Erythroblast (primary cell): ENCODE results near the gene TBC1D16.
"Not testable (repeated sequence)": the region's sequence is repeated elsewhere in the genome, so short reads cannot be mapped to it uniquely, and the experiment has no call there.

ENCODE experiments used
- DNase-seq, 2 experiments: peaks; one replicate each; lab custom pipeline; 2025; lab: John Stamatoyannopoulos, UW
- GATA1 ChIP-seq: IDR thresholded peaks from 2 replicates; pipeline ENCODE4 v1.6.1; 2011; ENCODE audit warnings: low read depth, mild to moderate bottlenecking, control low read depth, low read length, moderate library complexity
- POLR2A ChIP-seq: IDR thresholded peaks from 2 replicates; pipeline ENCODE4 v1.6.1; 2011; ENCODE audit warnings: mild to moderate bottlenecking, low read length

The TBC1D16 gene

GRCh38 chr17:80065478-80066170 is 30.0 kb upstream of the TBC1D16 start:
- TF ChIP-seq POLR2A, result no peak
- no peak for DNase-seq

- TF ChIP-seq GATA1, result no peak
- no peak for TF ChIP-seq POLR2A
- DNase-seq, result no peak
Measured at GRCh38 chr17:80064696-80065095, 29.0 kb upstream of the TBC1D16 start.

GRCh38 chr17:80063830-80064585 is 28.3 kb upstream of the TBC1D16 start:
- TF ChIP-seq GATA1, result no peak
- TF ChIP-seq POLR2A, result no peak
- DNase-seq, result peak in 1 of 2 experiments; percentile 18

GRCh38 chr17:80061421-80061820 is 25.7 kb upstream of the TBC1D16 start:
- DNase-seq, result no peak
- TF ChIP-seq POLR2A (no peak), GATA1 (no peak)

DNA sequence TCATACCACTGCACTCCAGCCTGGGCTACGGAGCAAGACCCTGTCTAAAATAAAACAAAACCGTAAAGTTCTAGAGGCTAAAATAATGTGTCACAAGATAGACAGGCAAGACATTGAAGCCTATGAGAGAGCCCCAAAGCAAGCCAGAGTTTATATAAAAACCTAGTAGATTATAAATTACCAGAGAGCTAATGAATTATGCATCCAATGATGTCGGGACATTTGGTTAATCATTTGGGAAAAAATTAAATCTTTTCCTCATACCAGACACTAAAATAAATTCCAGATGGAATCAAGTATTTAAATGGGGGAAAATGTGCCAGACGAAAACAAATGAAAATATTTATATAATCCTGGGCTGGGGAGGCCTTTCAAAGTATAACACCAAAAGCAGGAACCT is 25.0 kb upstream of the TBC1D16 start:
- TF ChIP-seq POLR2A (no peak), GATA1 (no peak)
- no peak for DNase-seq

GRCh38 chr17:80058311-80058955 is 22.8 kb upstream of the TBC1D16 start:
- DNase-seq, result no peak
- TF ChIP-seq POLR2A, result no peak
- no peak for TF ChIP-seq GATA1

DNA sequence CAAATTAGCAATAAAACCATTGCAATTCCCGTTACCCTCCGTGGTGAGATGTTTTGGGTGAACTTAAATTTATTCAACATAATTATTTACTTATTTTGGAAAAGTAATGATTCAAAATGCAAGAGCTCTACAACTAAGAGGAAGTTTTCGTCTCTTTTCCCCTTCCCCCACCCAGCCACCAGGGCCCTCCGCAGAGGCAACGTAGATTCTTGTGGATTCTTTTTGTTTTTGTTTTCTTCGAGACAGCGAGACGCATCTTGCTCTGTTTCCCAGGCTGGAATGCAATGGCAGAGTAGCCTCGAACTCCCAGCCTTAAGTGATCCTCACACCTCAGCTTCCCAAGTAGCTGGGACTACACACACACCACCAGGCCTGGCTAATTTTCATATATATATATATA is 19.9 kb upstream of the TBC1D16 start:
- DNase-seq, result no peak
- TF ChIP-seq GATA1 (no peak), POLR2A (no peak)

DNA sequence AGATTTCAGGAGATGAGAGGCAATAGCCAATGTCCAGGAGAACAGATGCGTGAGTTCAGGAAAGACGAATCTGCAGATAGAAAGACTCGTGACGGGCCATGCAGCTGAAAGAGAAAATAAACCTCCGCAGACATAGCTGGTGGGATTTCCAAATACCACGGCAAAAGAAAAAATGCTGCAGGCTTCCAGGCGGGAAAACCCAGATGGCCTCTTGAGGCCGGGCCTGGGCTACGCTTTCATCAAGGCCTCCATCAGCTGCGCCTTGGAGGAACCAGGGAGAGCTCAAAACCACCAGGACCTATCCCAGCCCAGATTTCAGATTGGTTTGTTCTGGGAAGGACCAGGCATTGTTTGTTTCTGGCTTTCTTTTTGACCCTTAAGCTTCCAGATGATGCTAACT is 17.4 kb upstream of the TBC1D16 start:
- no peak for DNase-seq
- TF ChIP-seq POLR2A, result no peak
- no peak for TF ChIP-seq GATA1

GRCh38 chr17:80051681-80052080 is 16.0 kb upstream of the TBC1D16 start:
- no peak for DNase-seq
- TF ChIP-seq GATA1 (no peak), POLR2A (no peak)

GRCh38 chr17:80050706-80051105 is 15.0 kb upstream of the TBC1D16 start:
- DNase-seq, result no peak
- TF ChIP-seq POLR2A (no peak), GATA1 (no peak)

DNA sequence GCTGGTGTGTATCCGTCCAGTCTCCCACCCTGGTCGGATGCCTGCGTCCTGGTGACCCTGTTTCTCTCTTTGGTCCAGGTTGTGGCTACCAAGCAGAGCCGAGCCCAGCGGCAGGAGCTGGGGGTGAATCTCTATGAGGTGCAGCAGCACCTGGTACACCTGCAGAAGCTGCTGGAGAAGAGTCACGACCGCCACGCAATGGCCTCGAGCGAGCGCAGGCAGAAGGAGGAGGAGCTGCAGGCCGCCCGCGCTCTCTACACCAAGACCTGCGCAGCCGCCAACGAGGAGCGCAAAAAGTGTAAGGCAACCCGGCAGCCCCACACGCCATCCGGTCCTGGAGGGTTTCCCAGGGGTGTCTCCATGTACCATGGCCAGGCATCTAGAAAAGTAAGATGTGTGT is 14.3 kb upstream of the TBC1D16 start:
- DNase-seq, result no peak
- TF ChIP-seq POLR2A, result no peak
- no peak for TF ChIP-seq GATA1

DNA sequence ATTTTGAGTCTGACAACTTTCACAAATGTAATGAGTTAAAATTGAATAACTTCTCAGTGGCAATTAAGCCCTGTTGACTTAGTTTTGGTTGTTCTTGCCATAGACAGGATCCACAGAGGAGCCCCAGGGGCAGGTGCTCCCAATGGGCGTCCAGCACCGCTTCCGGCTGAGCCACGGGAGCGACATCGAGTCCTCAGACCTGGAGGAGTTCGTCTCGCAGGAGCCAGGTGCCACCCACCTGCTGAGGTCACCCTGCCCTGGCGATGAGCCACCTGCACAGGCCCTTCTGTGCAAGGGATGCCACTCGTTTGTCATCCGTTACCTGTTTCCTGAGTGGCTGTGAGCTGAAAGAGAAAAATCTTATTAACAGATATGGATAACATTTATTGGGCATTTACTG is 11.5 kb upstream of the TBC1D16 start:
- no peak for DNase-seq
- TF ChIP-seq POLR2A (no peak), GATA1 (no peak)

- DNase-seq, result not testable (repeated sequence)
Measured at GRCh38 chr17:80046709-80047108, 11.0 kb upstream of the TBC1D16 start.

DNA sequence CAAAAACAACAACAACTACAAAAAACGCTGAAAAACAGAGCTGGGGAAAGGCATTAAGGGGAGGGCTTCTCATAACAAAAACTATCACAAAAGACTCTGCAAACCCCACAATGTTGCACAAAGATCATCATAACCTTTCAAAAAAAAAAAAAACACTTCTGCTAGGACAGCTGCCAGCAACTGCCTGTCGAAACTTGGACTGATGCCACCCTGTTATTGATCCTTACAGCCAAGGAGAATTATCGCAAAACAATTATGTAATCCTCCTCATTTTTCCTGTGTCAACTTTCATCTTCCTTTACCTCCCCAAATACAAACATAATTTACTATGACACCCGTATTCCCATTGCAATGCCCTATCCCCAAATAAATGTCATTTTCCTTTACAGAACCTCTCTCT is 10.0 kb upstream of the TBC1D16 start:
- TF ChIP-seq GATA1 (no peak), POLR2A (no peak)

More for the DNA sequence above, 10.0 kb upstream of the TBC1D16 start:
- no peak for DNase-seq
